Chondrocyte (in vitro differentiated cells): Measurements from ENCODE around the gene CNDP1. TPM values are rescaled to one million over a fixed set of nuclear protein-coding genes. Genes with fewer than 3 reads are reported as not detected.
A peak's percentile ranks its signal among the peaks of the same experiment; 100 is the strongest.

ENCODE experiments used
- DNase-seq: peaks from one replicate; pipeline ENCODE4 v3.0.0; 2021; ENCODE audit warnings: mixed read lengths, low spot score
- H3K27ac Mint-ChIP-seq: one replicate; pipeline ENCODE4 v1.8.0; 2021; ENCODE audit warnings: mild to moderate bottlenecking, moderate library complexity, mixed read lengths; ENCODE audit not compliant: unreplicated experiment
- H3K27me3 Mint-ChIP-seq: 2 replicates; pipeline ENCODE4 v1.8.0; 2021; ENCODE audit warnings: low read depth, mixed read lengths
- H3K36me3 Mint-ChIP-seq: 2 replicates; pipeline ENCODE4 v1.8.0; 2021; ENCODE audit warnings: low read depth, mixed read lengths
- H3K4me1 Mint-ChIP-seq: 2 replicates; pipeline ENCODE4 v1.8.0; 2021; ENCODE audit warnings: low read depth, mild to moderate bottlenecking, mixed read lengths
- H3K4me3 Mint-ChIP-seq: one replicate; pipeline ENCODE4 v1.8.0; 2021; ENCODE audit warnings: mild to moderate bottlenecking, moderate library complexity, mixed read lengths; ENCODE audit not compliant: unreplicated experiment
- H3K9me3 Mint-ChIP-seq: 2 replicates; pipeline ENCODE4 v1.8.0; 2021; ENCODE audit warnings: low read depth, mixed read lengths
- CTCF ChIP-seq: fragments of 200-600 bp; sonication (generic); IDR thresholded peaks from 2 replicates; pipeline ENCODE4 v1.5.0; 2021; ENCODE audit warnings: antibody characterized with exemption, mild to moderate bottlenecking, moderate library complexity
- total RNA-seq: library from RNA; stranded (reverse); gene quantifications from 3 replicates; pipeline ENCODE4 v1.2.1, GENCODE V29; 2021

CNDP1 gene
- total RNA-seq, 1 donor from 2014 or later, result 0.22 TPM

- peak within 1 kb of the TSS; percentile 93 for H3K4me3 Mint-ChIP-seq
- H3K27ac Mint-ChIP-seq, result peak within 1 kb of the TSS; percentile 98
- H3K4me1 Mint-ChIP-seq, result peaks cover 26% of the 10 kb centered on the region
- DNase-seq, result no peak
- no peak for TF ChIP-seq CTCF
- peaks cover 8% of the 10 kb centered on the region for H3K36me3 Mint-ChIP-seq
- H3K27me3 Mint-ChIP-seq, result no peaks in the 10 kb centered on the region
- H3K9me3 Mint-ChIP-seq, result no peaks in the 10 kb centered on the region
Observed at GRCh38 chr18:74597662-74598349, 63.5 kb downstream of the CNDP1 start, which contains the start of gene ZNF407. Gene ZNF407, plus strand, starts transcription at chr18:74597870. Its CDS starts 33,150 bp downstream, at chr18:74631020.

GRCh38 chr18:74598350-74599001 lies 64.2 kb downstream of the CNDP1 start:
- Mint-ChIP-seq H3K4me3 (peak overlapping the region; percentile 93), H3K4me1 (peaks cover 26% of the 10 kb centered on the region), H3K27ac (peak overlapping the region; percentile 98), H3K9me3 (no peaks in the 10 kb centered on the region), H3K36me3 (peaks cover 5% of the 10 kb centered on the region), H3K27me3 (no peaks in the 10 kb centered on the region)
- peak; percentile 63 for TF ChIP-seq CTCF
- no peak for DNase-seq

- no peaks in the 10 kb centered on the region for H3K36me3 Mint-ChIP-seq
- H3K4me1 Mint-ChIP-seq, result peaks cover 20% of the 10 kb centered on the region
- H3K9me3 Mint-ChIP-seq, result no peaks in the 10 kb centered on the region
- no peak for DNase-seq
- no peak for TF ChIP-seq CTCF
- H3K27ac Mint-ChIP-seq, result peak overlapping the region; percentile 3
- no peaks in the 10 kb centered on the region for H3K27me3 Mint-ChIP-seq
- no peak overlapping the region for H3K4me3 Mint-ChIP-seq
Observed at GRCh38 chr18:74604361-74604760, 70.1 kb downstream of the CNDP1 start.

GRCh38 chr18:74604774-74605173 lies 70.5 kb downstream of the CNDP1 start:
- no peaks in the 10 kb centered on the region for H3K9me3 Mint-ChIP-seq
- no peak for DNase-seq
- H3K36me3 Mint-ChIP-seq, result no peaks in the 10 kb centered on the region
- H3K27ac Mint-ChIP-seq, result peak overlapping the region; percentile 7
- no peak overlapping the region for H3K4me3 Mint-ChIP-seq
- H3K4me1 Mint-ChIP-seq, result peaks cover 20% of the 10 kb centered on the region
- no peak for TF ChIP-seq CTCF
- no peaks in the 10 kb centered on the region for H3K27me3 Mint-ChIP-seq

GRCh38 chr18:74608681-74609080 lies 74.4 kb downstream of the CNDP1 start:
- H3K27ac Mint-ChIP-seq, result no peak overlapping the region
- no peak overlapping the region for H3K4me3 Mint-ChIP-seq
- TF ChIP-seq CTCF, result no peak
- no peaks in the 10 kb centered on the region for H3K9me3 Mint-ChIP-seq
- H3K4me1 Mint-ChIP-seq, result peaks cover 36% of the 10 kb centered on the region
- no peaks in the 10 kb centered on the region for H3K27me3 Mint-ChIP-seq
- no peak for DNase-seq
- no peaks in the 10 kb centered on the region for H3K36me3 Mint-ChIP-seq
